Stomach smooth muscle (tissue), 2 donors: ENCODE results near the gene RBM47.

ENCODE experiments used
- H3K27ac ChIP-seq: one replicate; pipeline ENCODE4 v1.7.0; 2013; ENCODE audit warnings: mild to moderate bottlenecking, low read length, inconsistent platforms
- H3K27me3 ChIP-seq, 2 donors: one replicate each; pipeline ENCODE4 v1.7.0; 2013; ENCODE audit warnings: low read length in 2 of 2; ENCODE audit not compliant: insufficient read depth in 2 of 2, control insufficient read depth in 1 of 2
- H3K36me3 ChIP-seq, 2 donors: one replicate each; pipeline ENCODE4 v1.7.0; 2013; ENCODE audit warnings: low read length in 2 of 2; ENCODE audit not compliant: control insufficient read depth in 2 of 2, insufficient read depth in 2 of 2
- H3K4me1 ChIP-seq: one replicate; pipeline ENCODE4 v1.7.0; 2013; ENCODE audit warnings: low read length; ENCODE audit not compliant: control insufficient read depth, insufficient read depth
- H3K4me3 ChIP-seq, 2 donors: one replicate each; pipeline ENCODE4 v1.7.0; 2013; ENCODE audit warnings: low read length in 2 of 2
- H3K9ac ChIP-seq, 2 donors: one replicate each; pipeline ENCODE4 v1.7.0; 2013; ENCODE audit warnings: low read length in 2 of 2, mild to moderate bottlenecking in 1 of 2
- H3K9me3 ChIP-seq, 2 donors: one replicate each; pipeline ENCODE4 v1.7.0; 2013; ENCODE audit warnings: low read length in 2 of 2; ENCODE audit not compliant: control insufficient read depth in 2 of 2
- donor health status: healthy.
- donor health status: Pancreatic carcinoma.

RBM47 gene

DNA sequence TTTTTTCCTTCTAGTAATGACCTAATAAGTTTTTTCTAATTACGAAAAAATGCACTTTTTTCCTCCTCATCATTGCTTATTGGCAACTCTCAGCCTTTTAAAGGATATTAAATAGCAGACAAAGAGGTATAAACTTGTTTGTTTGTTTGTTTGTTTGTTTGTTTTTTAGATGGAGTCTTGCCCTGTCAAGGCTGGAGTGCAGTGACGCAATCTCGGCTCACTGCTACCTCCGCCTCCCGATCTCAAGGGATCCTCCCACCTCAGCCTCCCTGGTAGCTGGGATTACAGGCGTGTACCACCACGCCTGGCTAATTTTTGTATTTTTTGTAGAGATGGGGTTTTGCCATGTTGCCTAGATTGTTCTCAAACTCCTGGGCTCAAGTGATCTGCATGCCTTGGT is 6.0 kb downstream of the RBM47 start:
- Histone ChIP-seq H3K9ac (no peak overlapping the region), H3K27me3 (no peaks in the 10 kb centered on the region), H3K4me1 (no peaks in the 10 kb centered on the region), H3K36me3 (no peaks in the 10 kb centered on the region), H3K27ac (no peak overlapping the region), H3K9me3 (peaks cover 0 to 2% of the 10 kb centered on the region in 2 donors), H3K4me3 (no peak overlapping the region)

- no peak overlapping the region for H3K9ac ChIP-seq
- H3K4me1 ChIP-seq: no peaks in the 10 kb centered on the region
- peaks cover 0 to 2% of the 10 kb centered on the region in 2 donors for H3K9me3 ChIP-seq
- H3K36me3 ChIP-seq: no peaks in the 10 kb centered on the region
- no peak overlapping the region for H3K27ac ChIP-seq
- H3K4me3 ChIP-seq: no peak overlapping the region
- H3K27me3 ChIP-seq: no peaks in the 10 kb centered on the region
Measured at GRCh38 chr4:40622913-40623312, 6.8 kb downstream of the RBM47 start.

GRCh38 chr4:40621592-40622512 is 7.8 kb downstream of the RBM47 start:
- Histone ChIP-seq H3K9ac (no peak overlapping the region), H3K9me3 (peaks cover 0 to 2% of the 10 kb centered on the region in 2 donors), H3K27ac (no peak overlapping the region), H3K36me3 (no peaks in the 10 kb centered on the region), H3K4me3 (no peak overlapping the region), H3K27me3 (no peaks in the 10 kb centered on the region), H3K4me1 (no peaks in the 10 kb centered on the region)

DNA sequence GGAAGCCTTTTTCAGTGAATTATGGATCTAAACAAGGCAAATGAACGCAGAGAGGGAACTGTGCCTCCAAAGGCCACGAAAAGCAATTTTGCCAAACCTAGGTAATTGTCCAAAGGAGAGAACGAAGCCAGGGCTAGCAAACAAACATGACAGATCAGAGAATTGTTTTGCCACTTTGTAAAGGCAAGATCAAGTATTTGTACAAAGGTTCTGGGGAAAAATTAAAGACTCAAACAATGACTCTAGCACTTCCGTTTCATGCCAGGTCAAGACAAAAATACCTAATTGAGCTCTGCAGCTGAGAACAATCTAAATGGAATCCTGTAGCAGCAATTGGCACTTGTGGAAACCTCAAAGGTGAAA is 8.5 kb downstream of the RBM47 start:
- Histone ChIP-seq H3K4me1 (no peaks in the 10 kb centered on the region), H3K9me3 (peaks cover 0 to 2% of the 10 kb centered on the region in 2 donors), H3K4me3 (no peak overlapping the region), H3K9ac (no peak overlapping the region), H3K27ac (no peak overlapping the region), H3K36me3 (no peaks in the 10 kb centered on the region), H3K27me3 (no peaks in the 10 kb centered on the region)

DNA sequence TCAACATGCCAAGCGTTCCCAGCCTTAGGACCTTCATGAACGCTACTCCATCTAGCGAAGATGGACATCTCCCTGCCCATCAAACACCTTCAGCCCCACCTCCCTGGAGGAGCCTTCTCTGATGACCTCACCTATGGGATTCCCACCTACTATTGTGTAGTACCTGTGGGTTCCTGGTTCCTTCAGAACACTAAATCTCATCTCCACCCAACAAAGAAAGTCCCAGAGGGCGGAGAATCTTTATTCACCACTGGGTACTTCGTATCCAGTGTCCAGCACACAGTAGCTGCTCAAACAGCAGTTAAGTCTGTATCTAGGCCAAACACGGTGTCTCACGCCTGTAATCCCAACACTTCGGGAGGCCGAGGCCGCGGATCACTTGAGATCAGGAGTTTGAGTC is 10.1 kb downstream of the RBM47 start:
- H3K27me3 ChIP-seq: no peaks in the 10 kb centered on the region
- no peak overlapping the region for H3K9ac ChIP-seq
- no peak overlapping the region for H3K27ac ChIP-seq
- no peak overlapping the region for H3K4me3 ChIP-seq
- H3K9me3 ChIP-seq: peaks cover 0 to 2% of the 10 kb centered on the region in 2 donors
- no peaks in the 10 kb centered on the region for H3K36me3 ChIP-seq
- no peaks in the 10 kb centered on the region for H3K4me1 ChIP-seq

DNA sequence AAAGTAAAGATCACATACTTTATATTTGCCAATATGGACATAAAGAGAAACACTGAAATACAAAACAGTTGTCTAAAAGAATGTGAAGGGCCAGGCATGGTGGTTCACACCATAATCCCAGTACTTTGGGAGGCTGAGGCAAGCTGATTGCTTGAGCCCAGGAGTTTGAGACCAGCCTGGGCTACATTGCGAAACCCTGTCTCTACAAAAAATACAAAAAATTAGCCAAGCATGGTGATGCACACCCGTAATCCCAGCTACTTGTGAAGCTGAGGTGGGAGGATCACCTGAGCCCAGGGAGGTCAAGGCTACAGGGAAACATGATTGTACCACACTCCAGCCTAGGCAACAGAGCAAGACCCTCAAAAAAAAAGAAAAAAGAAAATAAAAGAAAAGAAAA is 11.8 kb downstream of the RBM47 start:
- Histone ChIP-seq H3K4me3 (no peak overlapping the region), H3K27me3 (no peaks in the 10 kb centered on the region), H3K4me1 (no peaks in the 10 kb centered on the region), H3K27ac (no peak overlapping the region), H3K36me3 (no peaks in the 10 kb centered on the region), H3K9ac (no peak overlapping the region), H3K9me3 (peaks cover 0 to 2% of the 10 kb centered on the region in 2 donors)

GRCh38 chr4:40614031-40614430 is 15.6 kb downstream of the RBM47 start:
- H3K4me3 ChIP-seq: no peak overlapping the region
- no peaks in the 10 kb centered on the region for H3K4me1 ChIP-seq
- H3K36me3 ChIP-seq: no peaks in the 10 kb centered on the region
- no peak overlapping the region for H3K27ac ChIP-seq
- no peaks in the 10 kb centered on the region for H3K9me3 ChIP-seq
- H3K27me3 ChIP-seq: no peaks in the 10 kb centered on the region
- H3K9ac ChIP-seq: no peak overlapping the region

DNA sequence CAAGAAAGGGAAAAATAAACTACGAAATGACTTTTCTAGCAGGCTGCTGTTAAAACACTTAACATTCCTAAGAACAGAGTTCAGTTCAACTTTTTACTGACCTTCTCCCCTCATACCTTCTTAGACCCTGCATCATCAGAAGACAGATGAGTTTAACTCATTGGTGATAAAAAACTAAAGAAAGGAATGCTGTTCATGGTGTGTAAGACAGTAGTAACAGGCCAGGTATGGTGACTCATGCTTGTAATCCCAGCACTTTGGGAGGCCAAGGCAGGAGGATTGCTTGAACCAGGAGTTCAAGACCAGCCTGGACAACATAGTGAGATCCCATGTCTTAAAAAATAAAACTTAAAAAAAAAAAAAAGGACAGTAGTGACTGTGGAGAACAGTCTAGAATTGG is 16.2 kb downstream of the RBM47 start:
- no peaks in the 10 kb centered on the region for H3K36me3 ChIP-seq
- no peak overlapping the region for H3K9ac ChIP-seq
- H3K27ac ChIP-seq: no peak overlapping the region
- no peak overlapping the region for H3K4me3 ChIP-seq
- H3K9me3 ChIP-seq: no peaks in the 10 kb centered on the region
- H3K27me3 ChIP-seq: no peaks in the 10 kb centered on the region
- no peaks in the 10 kb centered on the region for H3K4me1 ChIP-seq

- H3K4me1 ChIP-seq: no peaks in the 10 kb centered on the region
- no peaks in the 10 kb centered on the region for H3K36me3 ChIP-seq
- no peak overlapping the region for H3K27ac ChIP-seq
- H3K4me3 ChIP-seq: no peak overlapping the region
- no peak overlapping the region for H3K9ac ChIP-seq
- no peaks in the 10 kb centered on the region for H3K27me3 ChIP-seq
- H3K9me3 ChIP-seq: no peaks in the 10 kb centered on the region
Measured at GRCh38 chr4:40612831-40613230, 16.8 kb downstream of the RBM47 start.

- no peak overlapping the region for H3K27ac ChIP-seq
- H3K9me3 ChIP-seq: no peaks in the 10 kb centered on the region
- no peak overlapping the region for H3K4me3 ChIP-seq
Measured at GRCh38 chr4:40612283-40612682, 17.4 kb downstream of the RBM47 start.

DNA sequence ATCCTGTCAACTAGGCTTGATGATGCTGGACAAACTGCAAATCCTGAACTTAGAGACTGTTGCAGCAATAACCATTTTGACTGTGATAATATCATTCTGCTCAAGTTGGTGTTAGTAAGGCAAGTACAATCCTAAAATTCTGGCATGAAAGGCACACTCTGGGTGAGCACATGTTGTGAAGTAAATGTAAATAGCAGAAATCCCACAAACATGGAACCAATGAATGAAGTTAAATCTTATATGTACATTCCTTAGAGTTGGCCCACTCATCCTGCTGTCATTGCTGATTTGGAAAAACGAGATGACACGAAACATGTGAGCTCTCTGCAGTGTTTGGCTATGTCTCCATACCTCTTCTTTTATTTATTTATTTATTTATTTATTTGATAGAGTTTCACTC is 21.0 kb downstream of the RBM47 start:
- Histone ChIP-seq H3K4me1 (no peaks in the 10 kb centered on the region), H3K9ac (no peak overlapping the region)

More at GRCh38 chr4:40612283-40612682, 17.4 kb downstream of the RBM47 start:
- H3K36me3 ChIP-seq: no peaks in the 10 kb centered on the region
- no peaks in the 10 kb centered on the region for H3K4me1 ChIP-seq
- H3K27me3 ChIP-seq: no peaks in the 10 kb centered on the region
- H3K9ac ChIP-seq: no peak overlapping the region

More for the DNA sequence above, 21.0 kb downstream of the RBM47 start:
- Histone ChIP-seq H3K9me3 (no peaks in the 10 kb centered on the region), H3K36me3 (no peaks in the 10 kb centered on the region), H3K4me3 (no peak overlapping the region), H3K27ac (no peak overlapping the region), H3K27me3 (no peaks in the 10 kb centered on the region)
